H1 (cell line): Measurements from ENCODE around the gene TAX1BP3. TPM values are rescaled to one million over a fixed set of nuclear protein-coding genes. Genes with fewer than 3 reads are reported as not detected.

Experiments used
- CHD7 ChIP-seq: fragments of 300-600 bp; sonication (generic); IDR thresholded peaks from 2 replicates; pipeline ENCODE4 v1.7.1; 2012; ENCODE audit warnings: low read length, moderate library complexity, mild to moderate bottlenecking, inconsistent platforms; ENCODE audit not compliant: insufficient replicate concordance
- CTBP2 ChIP-seq: IDR thresholded peaks from 2 replicates; pipeline ENCODE4 v1.7.0; 2011; ENCODE audit warnings: borderline replicate concordance, mild to moderate bottlenecking, moderate library complexity, mixed read lengths, low read length; ENCODE audit not compliant: insufficient read depth, insufficient read length
- RNF2 ChIP-seq: fragments of 200-900, 300-1000 bp; sonication (generic); IDR thresholded peaks from 2 replicates; pipeline ENCODE4 v1.7.1; 2016; ENCODE audit warnings: borderline replicate concordance, low read depth, mild to moderate bottlenecking, antibody characterized with exemption, low read length; ENCODE audit not compliant: poor library complexity, severe bottlenecking; ENCODE audit errors: missing control alignments
- RXRA ChIP-seq: IDR thresholded peaks from 2 replicates; pipeline ENCODE4 v1.6.1; 2011; ENCODE audit warnings: low read depth, mild to moderate bottlenecking, low read length, moderate library complexity; ENCODE audit not compliant: insufficient read depth
- SIX5 ChIP-seq: IDR thresholded peaks from 2 replicates; pipeline ENCODE4 v1.6.1; 2011; ENCODE audit warnings: mild to moderate bottlenecking, low read depth, low read length
- SRF ChIP-seq: IDR thresholded peaks from 2 replicates; pipeline ENCODE4 v1.6.1; 2011; ENCODE audit warnings: mild to moderate bottlenecking, low read depth, low read length, moderate library complexity
- TBP ChIP-seq: IDR thresholded peaks from 2 replicates; pipeline ENCODE4 v1.6.1; 2011; ENCODE audit warnings: low read depth, low read length, improper control_type of control experiment
- polyA plus RNA-seq, 7 experiments: library from polyadenylated mRNA; depleted of rRNA in 3 of 7; stranded (reverse) in 5 of 7; unstranded in 2 of 7; fragments of >200 nt in 5 of 7; fragments of 200-250 nt in 2 of 7; gene quantifications; 1 replicate in 5 of 7; 2 replicates in 1 of 7; 4 replicates in 1 of 7; pipeline versions ENCODE4 v1.2.1 to v1.2.3, GENCODE V29; 2011 to 2013; ENCODE audit warnings: missing spikeins in 2 of 7, mixed read lengths in 2 of 7
- total RNA-seq: library from RNA; stranded (reverse); fragmentation: NEBNext Ultra II Directional; extraction: Animal tissue kit (Norgen Biotek cat#: 25700); gene quantifications from 2 replicates; pipeline ENCODE4 v1.2.1, GENCODE V29; 2021

Gene TAX1BP3
- total and polyA plus RNA-seq, 2 of the 8 experiments (the other 6 are each of a cell fraction or from before 2014, with no cell fraction given) = 65.3 to 81.8 TPM

GRCh38 chr17:3682033-3682432, 13.7 kb upstream of the TAX1BP3 start (continued):
- TF ChIP-seq RXRA = no peak
- no peak for TF ChIP-seq SRF
- TF ChIP-seq SIX5 = no peak
- no peak for TF ChIP-seq CHD7
- TF ChIP-seq CTBP2 = no peak
- no peak for TF ChIP-seq TBP
- no peak for TF ChIP-seq RNF2
